H1 (cell line): Measurements from ENCODE around the gene SCUBE2. TPM values are rescaled to one million over a fixed set of nuclear protein-coding genes. Genes with fewer than 3 reads are reported as not detected.
A peak's percentile ranks its signal among the peaks of the same experiment; 100 is the strongest.

ENCODE experiments used
- CTCF ChIA-PET: fragments of 300-600 bp; sonication (Branson Sonifier 250); formaldehyde crosslinking; loops from one replicate; lab custom pipeline; 2021; ENCODE audit not compliant: partially characterized antibody; lab: Charles Lee
- POLR2A ChIA-PET: fragments of 300-600 bp; sonication (Branson Sonifier 250); formaldehyde crosslinking; loops from one replicate; lab custom pipeline; 2021; ENCODE audit warnings: inconsistent platforms; ENCODE audit not compliant: partially characterized antibody; lab: Charles Lee
- DNase-seq, 2 experiments: peaks; one replicate each; pipeline versions ENCODE4 v3.0.0 to v3.0.0-alpha.2; 2010 to 2022; ENCODE audit warnings: low spot score in 2 of 2, low read depth in 1 of 2, mixed read lengths in 1 of 2
- FAIRE-seq: peaks from 2 replicates; lab custom pipeline; 2011; peaks lifted over from hg19 to GRCh38; lab: Jason Lieb, UNC
- H2AFZ ChIP-seq: 2 replicates; pipeline ENCODE4 v1.8.1; 2012; ENCODE audit warnings: low read length, inconsistent platforms
- H2AK5ac ChIP-seq: 2 replicates; pipeline ENCODE4 v1.6.1; 2013; ENCODE audit warnings: low read depth, low read length
- H2BK120ac ChIP-seq: replicated peaks from 2 replicates; pipeline ENCODE3; 2013; ENCODE audit warnings: low read depth, low read length, inconsistent platforms
- H2BK12ac ChIP-seq: 2 replicates; pipeline ENCODE4 v1.6.1; 2013; ENCODE audit warnings: low read depth, low read length
- H2BK15ac ChIP-seq: 2 replicates; pipeline ENCODE4 v1.6.1; 2013; ENCODE audit warnings: low read length
- H2BK20ac ChIP-seq: 2 replicates; pipeline ENCODE4 v1.6.1; 2013; ENCODE audit warnings: low read length
- H2BK5ac ChIP-seq: 2 replicates; pipeline ENCODE4 v1.6.1; 2013; ENCODE audit warnings: low read depth, low read length
- H3K14ac ChIP-seq: 2 replicates; pipeline ENCODE4 v1.6.1; 2013; ENCODE audit warnings: inconsistent platforms; ENCODE audit not compliant: insufficient read length
- H3K18ac ChIP-seq: 2 replicates; pipeline ENCODE4 v1.6.1; 2013; ENCODE audit warnings: low read length; ENCODE audit errors: extremely low read depth
- H3K23ac ChIP-seq: 2 replicates; pipeline ENCODE4 v1.6.1; 2013; ENCODE audit warnings: inconsistent platforms; ENCODE audit not compliant: insufficient read length
- H3K23me2 ChIP-seq: 2 replicates; pipeline ENCODE4 v1.6.1; 2013; ENCODE audit warnings: low read depth, low read length
- H3K27ac ChIP-seq: 2 replicates; pipeline ENCODE4 v1.6.1; 2011; ENCODE audit warnings: low read depth, low read length, inconsistent platforms
- H3K27me3 ChIP-seq, 4 experiments: replicated peaks in 1 of 4; 1 replicate in 1 of 4; 2 replicates in 3 of 4; pipeline versions ENCODE4 v1.6.1 to v1.8.1; 2011 to 2013; ENCODE audit warnings: low read length in 3 of 4, mild to moderate bottlenecking in 3 of 4, inconsistent platforms in 2 of 4, mixed read lengths in 2 of 4, moderate library complexity in 1 of 4; ENCODE audit not compliant: control insufficient read depth in 3 of 4, insufficient read depth in 3 of 4; ENCODE audit errors: extremely low read depth in 1 of 4
- H3K36me3 ChIP-seq, 4 experiments: 2 replicates each; pipeline versions ENCODE4 v1.6.1 to v1.8.1; 2011 to 2013; ENCODE audit warnings: mild to moderate bottlenecking in 4 of 4, low read length in 3 of 4, moderate library complexity in 2 of 4, control low read depth in 1 of 4, inconsistent platforms in 1 of 4; ENCODE audit not compliant: insufficient read depth in 4 of 4, control insufficient read depth in 2 of 4
- H3K4ac ChIP-seq: replicated peaks from 2 replicates; pipeline ENCODE3; 2013; ENCODE audit warnings: low read length, low read depth, mixed read lengths, inconsistent platforms; ENCODE audit not compliant: insufficient read length
- H3K4me1 ChIP-seq, 4 experiments: replicated peaks in 1 of 4; 1 replicate in 1 of 4; 2 replicates in 3 of 4; pipeline versions ENCODE4 v1.6.1 to v1.8.1; 2011 to 2013; ENCODE audit warnings: low read length in 3 of 4, inconsistent platforms in 2 of 4, mixed read lengths in 1 of 4; ENCODE audit not compliant: insufficient read depth in 4 of 4, control insufficient read depth in 3 of 4
- H3K4me2 ChIP-seq, 2 experiments: 2 replicates each; pipeline versions ENCODE4 v1.6.1 to v1.8.1; 2011 to 2013; ENCODE audit warnings: low read depth in 2 of 2, low read length in 2 of 2, control low read depth in 1 of 2, inconsistent platforms in 1 of 2, mild to moderate bottlenecking in 1 of 2; ENCODE audit not compliant: insufficient read depth in 1 of 2
- H3K4me3 ChIP-seq, 4 experiments: fragments of 200-600, 300-600 bp in 1 of 4; sonication (generic), shearing (Covaris generic), sonication (Bioruptor Twin) in 1 of 4; 2 replicates each; pipeline versions ENCODE4 v1.5.1 to v1.8.1; 2011 to 2016; ENCODE audit warnings: low read length in 4 of 4, low read depth in 3 of 4, control low read depth in 2 of 4, inconsistent platforms in 2 of 4, mild to moderate bottlenecking in 2 of 4, mixed read lengths in 1 of 4, moderate library complexity in 1 of 4; ENCODE audit not compliant: insufficient read depth in 2 of 4; ENCODE audit errors: extremely low read depth in 1 of 4
- H3K56ac ChIP-seq: replicated peaks from 2 replicates; pipeline ENCODE3; 2013; ENCODE audit warnings: low read depth, mild to moderate bottlenecking, mixed read lengths, low read length, inconsistent platforms; ENCODE audit not compliant: insufficient read length
- H3K79me1 ChIP-seq: 2 replicates; pipeline ENCODE4 v1.6.1; 2013; ENCODE audit warnings: low read depth, low read length, control low read depth
- H3K79me2 ChIP-seq, 2 experiments: 2 replicates each; pipeline versions ENCODE4 v1.6.1 to v1.8.1; 2012 to 2013; ENCODE audit warnings: low read length in 2 of 2, mild to moderate bottlenecking in 2 of 2, inconsistent platforms in 1 of 2; ENCODE audit not compliant: insufficient read depth in 2 of 2, control insufficient read depth in 1 of 2
- H3K9ac ChIP-seq, 4 experiments: replicated peaks in 1 of 4; 1 replicate in 1 of 4; 2 replicates in 3 of 4; pipeline versions ENCODE4 v1.6.1 to v1.8.1; 2011 to 2013; ENCODE audit warnings: low read depth in 3 of 4, low read length in 3 of 4, control low read depth in 2 of 4, mild to moderate bottlenecking in 2 of 4, moderate library complexity in 2 of 4, inconsistent platforms in 1 of 4; ENCODE audit errors: extremely low read depth in 1 of 4
- H3K9me3 ChIP-seq, 2 experiments: 2 replicates each; pipeline versions ENCODE4 v1.6.1 to v1.8.1; 2012 to 2013; ENCODE audit warnings: mild to moderate bottlenecking in 2 of 2, moderate library complexity in 2 of 2, control low read depth in 1 of 2, inconsistent platforms in 1 of 2, low read depth in 1 of 2, low read length in 1 of 2, mixed read lengths in 1 of 2; ENCODE audit not compliant: insufficient read depth in 2 of 2
- H4K20me1 ChIP-seq, 2 experiments: replicated peaks in 1 of 2; 2 replicates each; pipeline versions ENCODE3 to v1.8.1; 2011 to 2013; ENCODE audit warnings: inconsistent platforms in 2 of 2, low read length in 2 of 2, mild to moderate bottlenecking in 1 of 2; ENCODE audit not compliant: insufficient read depth in 2 of 2, control insufficient read depth in 1 of 2
- H4K5ac ChIP-seq: 2 replicates; pipeline ENCODE4 v1.6.1; 2013; ENCODE audit warnings: low read length, low read depth, mixed read lengths, inconsistent platforms; ENCODE audit not compliant: insufficient read length
- H4K8ac ChIP-seq: 2 replicates; pipeline ENCODE4 v1.8.0; 2013; ENCODE audit warnings: mild to moderate bottlenecking, moderate library complexity, low read length, inconsistent platforms; ENCODE audit not compliant: insufficient read depth; ENCODE audit errors: extremely low read depth
- H4K91ac ChIP-seq: replicated peaks from 2 replicates; pipeline ENCODE3; 2013; ENCODE audit warnings: low read length, mixed read lengths, inconsistent platforms; ENCODE audit not compliant: insufficient read length
- ATF3 ChIP-seq: IDR thresholded peaks from 2 replicates; pipeline ENCODE4 v1.6.1; 2011; ENCODE audit warnings: low read depth, mild to moderate bottlenecking, low read length; ENCODE audit not compliant: insufficient read depth
- KDM4A ChIP-seq: IDR thresholded peaks from one replicate; pipeline ENCODE4 v1.7.1; 2012; ENCODE audit warnings: low read depth, mild to moderate bottlenecking, moderate library complexity, low read length, inconsistent platforms; ENCODE audit not compliant: severe bottlenecking
- SP1 ChIP-seq: IDR thresholded peaks from 2 replicates; pipeline ENCODE4 v1.6.1; 2011; ENCODE audit warnings: low read depth, low read length
- SRF ChIP-seq: IDR thresholded peaks from 2 replicates; pipeline ENCODE4 v1.6.1; 2011; ENCODE audit warnings: mild to moderate bottlenecking, low read depth, low read length, moderate library complexity
- TCF12 ChIP-seq: IDR thresholded peaks from 2 replicates; pipeline ENCODE4 v1.6.1; 2011; ENCODE audit warnings: low read depth, mild to moderate bottlenecking, low read length
- TEAD4 ChIP-seq: IDR thresholded peaks from 2 replicates; pipeline ENCODE4 v1.6.1; 2012; ENCODE audit warnings: low read depth, low read length, inconsistent platforms, mixed read lengths
- ZNF274 ChIP-seq: IDR thresholded peaks from 2 replicates; pipeline ENCODE4 v1.7.0; 2012; ENCODE audit warnings: low read length, borderline replicate concordance; ENCODE audit errors: extremely low read depth
- WGBS, 2 experiments: shearing (Covaris generic) in 1 of 2; methylation state at CpG; one replicate each; pipeline versions ENCODE4 v1.1.6 to v1.1.7; 2013 to 2015; ENCODE audit warnings: low lambda C conversion rate in 2 of 2, mixed read lengths in 2 of 2, inconsistent platforms in 1 of 2, low coverage in 1 of 2, missing lambda C conversion rate in 1 of 2; ENCODE audit not compliant: insufficient replicate concordance in 2 of 2, insufficient coverage in 1 of 2, insufficient read length in 1 of 2; ENCODE audit errors: extremely low coverage in 1 of 2, missing lambda C conversion rate in 1 of 2; 5-methylcytosine and 5-hydroxymethylcytosine counted together
- polyA plus RNA-seq, 7 experiments: library from polyadenylated mRNA; depleted of rRNA in 3 of 7; stranded (reverse) in 5 of 7; unstranded in 2 of 7; fragments of >200 nt in 5 of 7; fragments of 200-250 nt in 2 of 7; gene quantifications; 1 replicate in 5 of 7; 2 replicates in 1 of 7; 4 replicates in 1 of 7; pipeline versions ENCODE4 v1.2.1 to v1.2.3, GENCODE V29; 2011 to 2013; ENCODE audit warnings: missing spikeins in 2 of 7, mixed read lengths in 2 of 7
- total RNA-seq: library from RNA; stranded (reverse); fragmentation: NEBNext Ultra II Directional; extraction: Animal tissue kit (Norgen Biotek cat#: 25700); gene quantifications from 2 replicates; pipeline ENCODE4 v1.2.1, GENCODE V29; 2021

The SCUBE2 gene
- total and polyA plus RNA-seq, 2 of the 8 experiments (the other 6 are each of a cell fraction or from before 2014, with no cell fraction given): 0.29 to 1.2 TPM

- Histone ChIP-seq H3K18ac (no peak overlapping the region), H3K4me3 (0 out of 8 replicates have a peak overlapping the region, but pooled peaks of 1 of the 4 experiments have one; percentile 10), H3K9ac (no peak overlapping the region), H3K23me2 (no peaks in the 10 kb centered on the region), H2AK5ac (no peak overlapping the region), H3K56ac (no peak overlapping the region), H4K5ac (peak overlapping the region; percentile 31), H2BK20ac (peak overlapping the region; percentile 2; the same call in 1 of the 2 replicates), H2BK12ac (peak overlapping the region; percentile 56; the same call in 1 of the 2 replicates), H3K79me2 (no peaks in the 10 kb centered on the region), H2BK120ac (peak overlapping the region; percentile 45), H2BK5ac (peak overlapping the region; percentile 60; the same call in 1 of the 2 replicates), H2BK15ac (0 out of 2 replicates have a peak overlapping the region, but pooled peaks have one; percentile 1), H3K14ac (no peak overlapping the region), H4K91ac (peak overlapping the region; percentile 22), H3K27ac (0 out of 2 replicates have a peak overlapping the region, but pooled peaks have one; percentile 4), H2AFZ (0 out of 2 replicates have a peak overlapping the region, but pooled peaks have one; percentile 1), H3K9me3 (no peaks in the 10 kb centered on the region), H3K4ac (no peak overlapping the region), H3K4me1 (peaks cover 4 to 9% (median 5%) of the 10 kb centered on the region in 4 experiments; a peak in 5 of 7 replicates), H4K8ac (no peak overlapping the region), H4K20me1 (no peaks in the 10 kb centered on the region), H3K27me3 (no peaks in the 10 kb centered on the region), H3K4me2 (peak overlapping the region; percentile 18 to 51; a peak in 3 of 4 replicates), H3K79me1 (no peaks in the 10 kb centered on the region), H3K36me3 (no peaks in the 10 kb centered on the region), H3K23ac (no peak overlapping the region)
- 46% methylated on average over 9 of the region's 9 CpGs; no CpG with 5 or more reads in 1 of the 2 experiments for WGBS, 2 experiments
- FAIRE-seq (peak; percentile 95), DNase-seq (peak; percentile 36 to 78)
- CTCF ChIA-PET: interaction anchor here (0.6 to 13.0 kb wide), 11 partner anchors 8 to 106 kb away, joined by 3 to 103 read pairs (median 5); no protein-coding TSS in a partner anchor
- POLR2A ChIA-PET: no interaction called here
- TF ChIP-seq TEAD4: no peak
- TF ChIP-seq ATF3: no peak
- no peak for TF ChIP-seq ZNF274
- no peak for TF ChIP-seq SRF
- TF ChIP-seq SP1: no peak
- peak; percentile 15 for TF ChIP-seq KDM4A
- no peak for TF ChIP-seq TCF12
Observed at GRCh38 chr11:9120664-9121468, 29.5 kb upstream of the SCUBE2 start.
